ENCODE data around the gene PLCE1. TPM values are rescaled to one million over a fixed set of nuclear protein-coding genes. Genes with fewer than 3 reads are reported as not detected.

Gene PLCE1
- total RNA-seq, 1 donor from 2014 or later: 0.84 TPM

- Mint-ChIP-seq H3K27me3 (ENCODE audit: low read depth, unreplicated experiment) (peaks cover 3% of the 10 kb centered on the region), H3K9me3 (ENCODE audit: unreplicated experiment) (peaks cover 10% of the 10 kb centered on the region), H3K4me3 (ENCODE audit: unreplicated experiment) (no peak overlapping the region), H3K27ac (ENCODE audit: unreplicated experiment) (no peak overlapping the region), H3K36me3 (ENCODE audit: low read depth, unreplicated experiment) (no peaks in the 10 kb centered on the region), H3K4me1 (ENCODE audit: low read depth, unreplicated experiment) (peaks cover 3% of the 10 kb centered on the region)
- H3K4me3 ChIP-seq (ENCODE audit: insufficient read depth, low read depth, low read length): no peak overlapping the region
- no peaks in the 10 kb centered on the region for H3K27me3 ChIP-seq (ENCODE audit: insufficient read depth, low read length)
- no peak for TF ChIP-seq EZH2 (IDR thresholded peaks at IDR 0.05; ENCODE audit: insufficient read depth, low read length)
- no peak for TF ChIP-seq CTCF (IDR thresholded peaks at IDR 0.05; ENCODE audit: insufficient read depth, low read depth, low read length)
- H3K4me1 ChIP-seq (ENCODE audit: insufficient read depth, low read length): peaks cover 8% of the 10 kb centered on the region
- H3K4me2 ChIP-seq (ENCODE audit: low read length): no peak overlapping the region
- H3K9ac ChIP-seq (ENCODE audit: low read length): no peak overlapping the region
- H3K79me2 ChIP-seq (ENCODE audit: insufficient read depth, low read length): no peaks in the 10 kb centered on the region
- FAIRE-seq: no peak
- H4K20me1 ChIP-seq (ENCODE audit: insufficient read depth, low read length): no peaks in the 10 kb centered on the region
- peaks cover 4% of the 10 kb centered on the region for H3K9me3 ChIP-seq (ENCODE audit: insufficient read depth, low read depth, low read length)
- H2AFZ ChIP-seq (ENCODE audit: low read depth, low read length): no peak overlapping the region
- H3K36me3 ChIP-seq (ENCODE audit: insufficient read depth, low read length): no peaks in the 10 kb centered on the region
- H3K27ac ChIP-seq (ENCODE audit: low read depth, low read length): no peak overlapping the region
- no peak for DNase-seq (ENCODE audit: low read depth)
These were observed 19.1 kb downstream of the PLCE1 start for GRCh38 chr10:94012834-94013233.

- Mint-ChIP-seq H3K36me3 (ENCODE audit: low read depth, unreplicated experiment) (no peaks in the 10 kb centered on the region), H3K9me3 (ENCODE audit: unreplicated experiment) (peaks cover 10% of the 10 kb centered on the region), H3K4me1 (ENCODE audit: low read depth, unreplicated experiment) (peaks cover 3% of the 10 kb centered on the region), H3K27me3 (ENCODE audit: low read depth, unreplicated experiment) (peaks cover 3% of the 10 kb centered on the region), H3K27ac (ENCODE audit: unreplicated experiment) (no peak overlapping the region), H3K4me3 (ENCODE audit: unreplicated experiment) (no peak overlapping the region)
- no peak overlapping the region for H3K27ac ChIP-seq (ENCODE audit: low read depth, low read length)
- DNase-seq (ENCODE audit: low read depth) (no peak), FAIRE-seq (no peak)
- no peaks in the 10 kb centered on the region for H3K79me2 ChIP-seq (ENCODE audit: insufficient read depth, low read length)
- H3K4me1 ChIP-seq (ENCODE audit: insufficient read depth, low read length): peaks cover 12% of the 10 kb centered on the region
- H3K4me3 ChIP-seq (ENCODE audit: insufficient read depth, low read depth, low read length): no peak overlapping the region
- no peak overlapping the region for H3K4me2 ChIP-seq (ENCODE audit: low read length)
- TF ChIP-seq EZH2 (IDR thresholded peaks at IDR 0.05; ENCODE audit: insufficient read depth, low read length) (no peak), CTCF (IDR thresholded peaks at IDR 0.05; ENCODE audit: insufficient read depth, low read depth, low read length) (no peak)
- no peaks in the 10 kb centered on the region for H3K36me3 ChIP-seq (ENCODE audit: insufficient read depth, low read length)
- H4K20me1 ChIP-seq (ENCODE audit: insufficient read depth, low read length): no peaks in the 10 kb centered on the region
- H3K27me3 ChIP-seq (ENCODE audit: insufficient read depth, low read length): no peaks in the 10 kb centered on the region
- no peak overlapping the region for H2AFZ ChIP-seq (ENCODE audit: low read depth, low read length)
- H3K9ac ChIP-seq (ENCODE audit: low read length): no peak overlapping the region
- H3K9me3 ChIP-seq (ENCODE audit: insufficient read depth, low read depth, low read length): peaks cover 4% of the 10 kb centered on the region
These were observed 19.6 kb downstream of the PLCE1 start for GRCh38 chr10:94013331-94013760.

DNA sequence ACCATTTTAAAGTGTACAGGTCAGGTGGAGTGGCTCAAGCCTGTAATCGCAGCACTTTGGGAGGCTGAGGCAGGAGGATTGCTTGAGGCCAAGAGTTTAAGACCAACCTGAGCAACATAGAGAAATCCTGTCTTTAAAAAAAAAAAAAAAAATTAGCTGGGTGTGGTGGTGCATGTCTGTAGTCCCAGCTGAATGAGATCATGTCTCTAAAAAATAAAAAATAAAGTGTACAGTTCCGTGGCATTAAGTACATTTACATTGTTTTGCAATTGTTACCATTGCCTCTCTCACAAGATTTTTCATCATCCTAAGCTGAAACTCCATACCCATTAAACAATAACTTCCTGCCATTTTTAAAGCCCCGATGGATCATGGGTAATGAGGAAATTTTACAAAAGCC, 20.6 kb downstream of the PLCE1 start:
- H3K9me3 Mint-ChIP-seq (ENCODE audit: unreplicated experiment): peaks cover 9% of the 10 kb centered on the region
- FAIRE-seq (no peak), DNase-seq (ENCODE audit: low read depth) (no peak)
- no peak overlapping the region for H3K27ac Mint-ChIP-seq (ENCODE audit: unreplicated experiment)
- H3K9ac ChIP-seq (ENCODE audit: low read length): no peak overlapping the region
- peaks cover 3% of the 10 kb centered on the region for H3K27me3 Mint-ChIP-seq (ENCODE audit: low read depth, unreplicated experiment)
- no peaks in the 10 kb centered on the region for H3K36me3 ChIP-seq (ENCODE audit: insufficient read depth, low read length)
- no peaks in the 10 kb centered on the region for H4K20me1 ChIP-seq (ENCODE audit: insufficient read depth, low read length)
- no peaks in the 10 kb centered on the region for H3K79me2 ChIP-seq (ENCODE audit: insufficient read depth, low read length)
- no peak overlapping the region for H3K4me2 ChIP-seq (ENCODE audit: low read length)
- peaks cover 14% of the 10 kb centered on the region for H3K4me1 ChIP-seq (ENCODE audit: insufficient read depth, low read length)
- no peaks in the 10 kb centered on the region for H3K27me3 ChIP-seq (ENCODE audit: insufficient read depth, low read length)
- no peak overlapping the region for H2AFZ ChIP-seq (ENCODE audit: low read depth, low read length)
- TF ChIP-seq EZH2 (IDR thresholded peaks at IDR 0.05; ENCODE audit: insufficient read depth, low read length): no peak
- peaks cover 4% of the 10 kb centered on the region for H3K9me3 ChIP-seq (ENCODE audit: insufficient read depth, low read depth, low read length)
- no peak overlapping the region for H3K4me3 Mint-ChIP-seq (ENCODE audit: unreplicated experiment)
- H3K4me3 ChIP-seq (ENCODE audit: insufficient read depth, low read depth, low read length): no peak overlapping the region
- peaks cover 3% of the 10 kb centered on the region for H3K4me1 Mint-ChIP-seq (ENCODE audit: low read depth, unreplicated experiment)
- H3K27ac ChIP-seq (ENCODE audit: low read depth, low read length): no peak overlapping the region
- H3K36me3 Mint-ChIP-seq (ENCODE audit: low read depth, unreplicated experiment): no peaks in the 10 kb centered on the region
